ENCODE results near the gene NFIC.

Gene NFIC

DNA sequence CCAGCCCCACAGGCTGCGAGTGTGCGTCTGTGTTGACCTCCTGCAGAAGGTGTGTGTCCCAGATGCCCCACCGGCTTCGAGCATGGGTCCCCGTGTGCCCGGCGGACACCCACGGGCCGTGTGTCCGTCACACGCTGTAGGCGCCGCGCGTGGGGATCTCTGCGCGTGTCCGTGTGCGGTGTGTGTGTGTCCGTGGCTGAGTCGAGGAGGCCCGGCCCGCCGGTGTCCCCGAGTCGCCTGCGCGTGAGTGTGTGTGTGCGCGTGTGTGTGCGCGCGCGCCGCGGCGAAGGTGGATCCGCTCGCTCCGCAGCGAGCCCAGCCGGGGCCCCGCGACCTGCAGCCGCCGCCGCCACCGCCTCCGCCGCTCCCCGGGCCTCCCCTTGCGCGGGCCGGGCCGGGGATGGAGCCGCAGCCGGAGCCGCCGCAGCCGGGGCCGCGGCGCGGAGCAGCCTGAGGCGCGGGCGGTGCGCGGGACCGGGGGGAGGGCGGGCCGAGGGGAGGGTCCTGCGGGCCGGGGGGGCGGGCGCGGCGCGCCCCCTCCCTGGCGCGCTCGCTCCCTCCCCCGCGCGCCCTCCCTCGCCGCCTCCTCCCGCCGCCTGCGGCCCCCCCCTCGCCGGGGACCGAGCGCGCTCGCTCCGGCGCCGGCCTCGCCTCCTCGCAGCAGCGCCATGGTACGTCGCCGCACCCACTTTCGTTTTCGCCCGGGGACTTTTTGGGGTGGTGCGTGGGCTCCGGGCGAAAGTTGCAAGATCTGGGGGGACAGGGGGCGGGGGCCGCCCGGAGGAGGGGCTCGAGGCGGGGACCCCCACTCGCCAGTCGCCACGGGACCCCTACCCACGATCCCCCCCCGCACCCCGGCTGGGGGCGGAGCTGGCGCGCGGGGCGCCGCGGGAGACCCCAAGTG is 7.1 kb upstream of the NFIC start:
- peak; percentile 68 for DNase-seq
- no peak for ATAC-seq

DNA sequence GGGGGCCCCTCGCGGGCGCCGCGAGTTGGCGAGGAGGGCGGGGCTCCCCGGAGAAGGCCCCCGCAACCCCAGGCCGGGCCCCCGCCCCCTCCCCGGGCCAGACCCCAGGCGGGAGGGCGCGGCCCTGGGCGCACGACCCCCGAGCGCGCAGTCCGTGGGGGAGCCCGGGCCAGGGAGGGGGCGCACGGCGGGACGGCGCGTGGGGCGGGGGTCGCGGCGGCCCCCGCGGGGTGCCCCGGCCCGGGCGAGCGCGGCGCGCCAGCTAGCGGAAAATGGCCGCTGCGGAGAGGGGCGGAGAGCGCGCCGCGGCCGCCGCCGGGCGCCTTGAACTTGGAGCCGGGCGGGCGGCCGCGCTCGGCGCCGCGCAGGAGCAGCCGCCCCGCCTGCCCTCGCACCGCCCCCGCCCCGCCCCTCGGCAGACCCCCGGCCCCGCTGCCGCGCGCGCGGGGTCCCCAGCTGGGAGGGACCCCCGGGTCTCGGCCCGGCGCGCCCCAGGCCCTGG is 6.4 kb upstream of the NFIC start:
- DNase-seq (peak; percentile 52), ATAC-seq (peak; percentile 24)

DNA sequence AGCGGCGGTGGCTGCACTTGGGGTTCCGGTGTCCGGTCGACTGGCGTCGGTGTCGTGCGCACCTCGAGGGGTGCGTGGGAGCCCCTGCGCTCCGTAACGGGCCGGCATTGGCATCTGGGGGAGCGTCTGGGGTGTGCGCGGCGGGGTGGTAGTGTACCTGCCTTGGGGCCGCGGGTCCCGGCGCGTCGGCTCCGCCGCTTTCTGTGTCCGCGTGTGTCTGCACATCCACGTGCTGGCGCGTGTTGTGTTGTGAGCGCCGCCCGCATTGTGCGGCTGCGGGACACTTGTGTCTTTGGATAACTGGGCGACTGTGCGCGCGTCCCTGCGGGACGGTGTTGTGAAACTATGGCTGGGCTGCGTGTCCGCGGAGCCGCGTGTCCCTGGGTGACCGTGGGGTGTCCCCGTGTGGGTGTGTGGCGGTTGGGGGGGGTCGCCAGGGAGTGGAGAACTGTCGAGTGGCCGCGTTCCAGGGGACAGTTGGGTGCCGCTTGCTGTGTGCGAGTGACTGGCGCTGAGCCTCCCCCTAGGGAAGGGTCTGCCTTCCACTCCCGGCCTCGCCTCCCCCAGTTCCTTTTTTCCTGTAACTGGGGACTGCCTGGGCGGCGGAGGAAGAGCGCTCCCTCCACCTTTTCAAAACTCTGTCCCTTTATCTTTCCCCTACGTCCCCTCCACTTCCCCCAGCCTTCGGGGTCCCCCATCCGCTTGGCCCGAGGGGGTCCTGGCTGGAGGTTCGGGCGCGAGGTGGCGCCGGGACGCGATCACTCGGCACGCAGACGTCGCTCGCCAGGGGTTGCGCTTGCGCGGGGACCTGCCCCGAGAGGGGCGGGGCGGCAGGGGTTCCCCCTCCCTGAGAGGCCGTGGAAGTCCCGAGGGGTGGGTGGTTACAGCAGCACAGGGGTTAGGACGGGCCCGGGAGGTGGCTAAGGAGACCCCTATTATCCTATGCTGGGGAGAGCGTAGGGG is 5.7 kb upstream of the NFIC start:
- ATAC-seq, result peak; percentile 64
- DNase-seq, result peak; percentile 83

DNA sequence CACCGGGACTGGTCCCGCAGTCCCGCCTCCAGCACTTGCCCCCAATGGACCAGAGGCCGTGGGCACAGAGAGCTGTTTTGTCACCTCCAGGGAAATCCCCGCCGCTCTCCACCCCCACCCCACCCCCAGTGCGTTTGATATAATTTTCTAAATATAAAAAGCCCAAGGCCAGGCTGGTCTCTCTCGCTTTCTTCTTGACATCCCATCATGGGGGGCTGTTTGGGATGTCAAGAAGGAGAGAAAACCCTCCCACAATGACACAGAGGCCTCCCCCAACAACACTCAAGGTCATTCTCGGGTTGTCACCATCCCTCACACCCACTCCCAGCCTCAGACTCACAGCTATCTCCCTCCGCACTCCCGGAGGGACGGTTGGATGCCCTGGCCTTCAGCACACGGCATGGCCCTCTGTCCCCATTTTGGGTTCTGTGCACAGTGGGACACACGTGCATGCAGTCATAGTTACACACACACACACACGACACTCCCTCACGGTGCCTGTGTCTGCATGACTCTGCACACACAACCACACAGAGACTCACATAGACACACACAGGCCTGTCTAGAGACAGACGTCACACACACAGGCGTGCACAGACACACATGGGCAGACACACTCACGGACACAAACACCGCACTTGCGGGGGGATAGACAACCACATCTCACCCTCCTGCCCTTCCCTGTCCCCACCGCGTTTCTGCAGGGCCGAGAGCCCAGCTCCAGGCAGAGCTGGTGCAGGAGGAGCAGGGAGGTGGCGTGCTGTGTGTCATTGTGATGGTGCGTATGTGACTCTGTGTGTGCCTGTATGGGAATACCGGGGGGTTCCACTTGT is 4.8 kb upstream of the NFIC start:
- no peak for ATAC-seq
- peak; percentile 16 for DNase-seq

DNA sequence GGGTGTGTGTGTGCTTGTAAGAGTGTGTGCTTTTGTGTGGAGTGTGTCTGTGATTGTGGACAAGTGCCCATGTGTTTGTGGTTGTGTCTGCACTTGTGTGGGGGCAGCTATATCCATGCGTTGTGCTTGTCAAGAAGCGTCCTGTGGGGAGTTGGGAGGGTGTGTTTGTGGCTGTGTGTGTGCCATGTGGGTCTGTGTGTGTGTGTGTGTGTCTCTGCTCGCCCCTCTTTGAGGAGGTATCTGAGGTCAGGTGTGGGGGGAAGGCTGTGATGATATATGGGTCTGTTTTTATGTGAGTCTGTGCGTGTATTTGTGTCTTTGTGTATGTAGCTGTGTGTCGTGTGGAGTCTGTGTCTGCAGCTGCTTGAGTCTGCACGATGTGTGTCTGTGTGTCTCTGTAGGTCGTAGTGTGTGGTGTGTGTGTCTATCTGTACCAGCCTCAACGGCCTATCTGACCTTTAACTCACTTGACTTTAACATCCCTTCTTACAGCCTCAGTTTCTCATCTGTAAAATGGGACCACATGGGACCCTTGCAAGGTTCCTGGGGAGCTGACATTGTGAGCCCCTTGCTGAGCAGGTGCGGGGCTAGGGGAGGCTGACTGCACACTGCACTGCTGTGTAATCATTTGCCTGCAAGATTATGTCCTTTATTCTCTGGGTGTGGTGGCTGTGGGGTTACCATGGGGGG is 4.0 kb upstream of the NFIC start:
- DNase-seq (no peak), ATAC-seq (no peak)

DNA sequence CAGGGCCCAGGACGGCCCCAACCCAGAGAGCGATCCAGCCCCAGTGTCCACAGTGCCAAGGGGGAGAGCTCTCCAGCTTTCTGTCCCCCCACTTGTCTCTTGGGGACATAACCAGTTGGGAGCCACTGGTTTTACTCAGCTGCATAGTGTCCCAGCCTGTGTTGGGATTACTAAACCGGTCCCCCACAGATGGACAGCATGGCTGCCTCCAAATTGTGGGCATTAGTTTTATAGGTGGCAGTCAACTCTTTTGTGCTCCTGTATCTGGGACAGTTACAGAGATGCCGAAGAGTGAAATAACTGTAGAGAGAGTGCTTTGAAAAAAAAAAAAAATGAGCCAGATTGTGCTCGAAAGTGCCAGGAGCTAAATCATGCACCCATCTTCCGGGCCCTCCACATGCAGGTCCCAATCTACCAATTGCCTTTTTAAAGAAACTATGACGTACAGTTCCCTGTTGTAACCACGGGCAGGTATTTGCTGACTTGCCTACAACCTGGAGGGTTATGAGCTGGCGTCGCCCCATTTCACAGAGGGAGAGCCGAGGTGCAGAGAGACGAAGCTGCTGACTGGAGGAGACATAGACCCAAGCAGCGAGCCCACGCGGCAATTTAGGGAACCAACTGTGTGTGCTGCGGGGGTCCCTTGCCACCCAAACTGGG is 2.4 kb upstream of the NFIC start:
- DNase-seq (no peak), ATAC-seq (no peak)

DNA sequence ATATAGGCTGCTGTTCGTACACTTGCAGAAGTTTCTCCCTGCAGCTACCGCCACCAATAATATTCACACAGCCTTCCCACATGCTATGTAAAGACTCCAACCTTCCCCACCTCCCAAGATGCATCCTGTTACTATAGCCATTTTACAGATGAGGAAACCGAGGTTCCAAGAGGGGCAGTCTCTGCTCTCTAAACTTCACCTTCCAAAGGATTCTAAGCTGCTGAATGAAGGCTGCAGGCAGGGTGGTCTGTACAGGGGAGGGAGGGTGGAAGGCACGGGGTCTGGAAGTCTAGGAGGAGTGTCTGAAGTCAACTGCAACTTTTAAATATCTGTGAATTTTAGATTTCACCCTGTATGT is 1.9 kb upstream of the NFIC start:
- ATAC-seq, result no peak
- no peak for DNase-seq

DNA sequence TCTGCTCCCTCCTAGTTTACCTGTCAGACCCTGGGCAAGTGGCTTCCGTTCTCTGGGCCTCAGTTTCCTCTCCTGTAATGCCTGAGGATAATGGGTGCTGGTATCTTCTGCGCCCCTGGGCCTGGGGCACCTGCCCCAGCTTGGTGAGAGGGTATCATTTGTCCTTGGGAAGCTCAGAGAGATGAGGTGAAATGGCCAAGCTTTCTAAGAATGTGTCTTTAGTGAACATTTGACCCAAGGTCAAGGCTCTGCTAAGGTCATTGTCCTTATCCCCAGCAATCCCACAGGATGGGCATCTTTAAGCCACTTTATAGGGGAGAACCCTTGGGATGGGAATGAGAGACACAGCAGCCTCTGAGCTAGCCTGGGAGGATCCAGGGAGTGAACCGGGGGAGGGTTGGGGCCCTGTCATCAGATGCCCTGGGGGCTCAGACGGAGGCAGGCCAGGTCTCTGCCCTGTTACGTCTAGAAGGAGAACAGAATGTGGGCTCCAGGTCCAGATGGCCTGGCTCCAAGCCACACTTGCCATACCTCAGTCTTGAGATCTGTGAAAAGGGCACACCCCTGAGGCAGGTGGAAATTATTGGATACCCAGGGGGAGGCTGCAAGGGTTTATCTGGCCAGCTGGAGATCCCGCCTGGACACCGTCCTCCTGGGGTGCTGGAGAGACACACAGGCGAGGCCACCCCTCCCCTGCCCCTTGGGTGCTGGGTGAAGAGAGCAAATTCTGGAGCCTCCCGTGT is 1.1 kb upstream of the NFIC start:
- ATAC-seq (no peak), DNase-seq (no peak)

DNA sequence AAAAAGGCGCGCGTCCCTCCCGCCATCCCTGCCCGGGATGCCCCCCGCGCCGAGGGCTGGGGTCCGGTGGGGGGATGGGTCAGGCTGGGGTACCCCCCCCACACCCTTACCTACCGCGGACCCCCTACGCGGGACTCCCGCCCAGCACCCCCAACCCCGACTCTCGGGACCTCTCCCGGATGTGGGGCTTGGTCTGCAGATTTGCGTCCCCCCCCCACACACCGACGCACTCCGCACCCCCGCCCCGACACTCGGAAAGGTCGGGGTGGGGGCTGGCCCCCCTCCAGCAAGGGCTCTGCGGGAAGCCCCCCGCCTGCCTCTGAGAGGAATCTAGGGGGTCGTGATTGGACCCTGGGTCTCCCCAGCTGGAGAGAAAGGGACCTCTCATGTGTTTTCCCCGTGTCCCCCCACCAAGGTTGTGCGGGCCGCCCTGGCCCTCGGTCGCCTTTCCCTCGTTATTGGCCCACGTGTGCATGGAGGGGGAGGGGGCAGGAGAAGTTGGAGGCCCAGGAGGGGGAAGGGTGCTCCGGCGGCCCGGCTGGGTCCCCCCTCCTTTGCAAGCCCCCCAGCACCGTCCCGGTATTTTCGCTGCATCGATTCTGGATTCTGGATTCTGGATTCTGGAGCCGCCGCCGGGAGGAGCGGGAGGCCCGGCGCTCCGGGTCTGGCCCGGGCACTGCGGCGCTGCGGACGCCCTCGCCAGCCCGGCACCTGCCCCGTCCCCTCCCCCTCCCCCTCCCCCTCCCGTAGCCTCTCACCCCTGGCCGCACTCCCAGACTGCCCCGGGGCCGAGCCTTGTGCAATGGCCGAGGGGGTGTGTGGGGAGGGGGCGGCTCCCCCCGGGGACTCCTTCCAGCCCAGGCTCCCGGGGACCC is 607 bp downstream of the NFIC start:
- DNase-seq, result peak; percentile 48
- no peak for ATAC-seq

DNA sequence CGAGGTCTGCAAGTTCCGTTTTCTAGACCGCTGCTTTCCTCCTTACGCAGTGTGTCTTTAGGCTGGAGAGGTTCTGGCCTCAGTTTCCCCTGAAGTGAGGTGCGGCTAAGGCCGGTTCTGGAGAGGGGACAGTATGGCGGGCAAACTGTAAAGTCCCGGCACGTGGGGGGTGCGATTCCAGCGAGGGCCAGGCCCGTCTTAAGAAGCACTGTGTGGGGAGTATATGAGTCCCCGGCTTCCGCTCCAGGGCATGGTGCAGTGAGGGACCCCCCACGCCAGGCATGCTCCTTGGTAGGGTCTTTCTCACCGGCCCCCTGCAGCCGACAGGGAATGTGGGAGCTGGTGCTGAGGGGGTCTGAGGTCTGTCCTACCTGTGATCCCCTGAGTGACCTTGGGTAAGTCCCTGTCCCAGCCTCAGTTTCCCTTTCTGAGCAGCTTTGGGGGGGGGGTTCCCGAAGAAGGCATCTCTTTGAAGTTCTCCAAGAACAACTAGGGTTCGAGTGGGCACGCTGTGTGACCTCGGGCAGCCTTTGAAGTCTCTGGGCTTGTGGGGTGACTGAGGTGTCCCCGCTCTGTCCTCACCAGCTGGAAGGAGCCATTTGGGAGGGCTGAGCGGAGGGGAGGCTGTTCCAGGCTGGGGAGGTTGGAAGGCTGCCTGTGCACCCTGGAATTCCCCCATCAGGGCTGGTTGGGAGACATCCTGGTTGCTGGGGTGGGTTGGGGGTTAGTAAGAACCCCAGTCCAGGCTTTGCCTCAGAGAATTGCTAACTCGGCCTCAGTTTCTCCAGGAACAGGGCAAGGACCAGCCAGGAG is 1.5 kb downstream of the NFIC start:
- DNase-seq (no peak), ATAC-seq (no peak)

DNA sequence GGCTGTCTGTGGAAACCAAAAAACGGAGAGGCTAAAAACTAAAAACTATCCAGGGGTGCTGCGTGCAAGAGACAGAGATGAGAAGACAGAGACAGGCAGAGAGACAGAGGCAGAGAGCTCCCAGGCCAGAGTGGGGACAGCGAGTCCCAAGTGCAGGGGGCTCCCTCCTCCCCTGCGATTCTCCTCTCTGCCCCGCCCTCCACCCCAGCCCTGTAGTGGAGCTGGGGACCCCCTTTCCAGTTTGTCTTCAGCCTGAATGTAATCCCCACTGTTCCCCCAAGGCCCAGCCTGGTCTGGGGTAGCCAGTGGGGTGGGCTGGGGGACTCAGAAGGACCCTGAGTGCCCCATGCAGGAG is 2.0 kb downstream of the NFIC start:
- ATAC-seq (no peak), DNase-seq (no peak)

DNA sequence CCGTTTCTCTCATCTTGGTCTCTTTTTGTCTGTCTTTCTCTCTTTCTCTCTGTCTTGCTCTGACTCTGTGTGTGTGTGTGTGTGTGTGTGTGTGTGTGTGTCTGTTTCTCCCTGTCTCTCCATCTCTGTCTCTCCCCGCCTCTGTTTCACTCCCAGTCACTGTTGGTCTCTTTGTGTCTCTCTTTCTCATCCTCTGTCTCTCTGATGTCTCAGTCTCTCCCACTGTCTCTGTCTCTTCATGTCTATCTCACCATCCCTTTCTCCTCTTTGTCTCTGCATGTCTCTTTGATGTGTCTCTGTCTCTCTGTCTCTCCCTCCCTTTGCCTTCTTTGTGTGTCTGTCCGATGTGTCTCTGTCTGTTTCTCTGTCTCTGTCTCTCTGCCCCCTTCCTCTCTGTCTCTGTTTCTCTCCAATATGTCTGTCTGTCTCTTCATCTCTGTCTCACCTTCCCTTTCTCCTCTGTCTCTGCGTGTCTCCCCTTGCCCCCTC is 2.5 kb downstream of the NFIC start:
- ATAC-seq, result no peak

DNA sequence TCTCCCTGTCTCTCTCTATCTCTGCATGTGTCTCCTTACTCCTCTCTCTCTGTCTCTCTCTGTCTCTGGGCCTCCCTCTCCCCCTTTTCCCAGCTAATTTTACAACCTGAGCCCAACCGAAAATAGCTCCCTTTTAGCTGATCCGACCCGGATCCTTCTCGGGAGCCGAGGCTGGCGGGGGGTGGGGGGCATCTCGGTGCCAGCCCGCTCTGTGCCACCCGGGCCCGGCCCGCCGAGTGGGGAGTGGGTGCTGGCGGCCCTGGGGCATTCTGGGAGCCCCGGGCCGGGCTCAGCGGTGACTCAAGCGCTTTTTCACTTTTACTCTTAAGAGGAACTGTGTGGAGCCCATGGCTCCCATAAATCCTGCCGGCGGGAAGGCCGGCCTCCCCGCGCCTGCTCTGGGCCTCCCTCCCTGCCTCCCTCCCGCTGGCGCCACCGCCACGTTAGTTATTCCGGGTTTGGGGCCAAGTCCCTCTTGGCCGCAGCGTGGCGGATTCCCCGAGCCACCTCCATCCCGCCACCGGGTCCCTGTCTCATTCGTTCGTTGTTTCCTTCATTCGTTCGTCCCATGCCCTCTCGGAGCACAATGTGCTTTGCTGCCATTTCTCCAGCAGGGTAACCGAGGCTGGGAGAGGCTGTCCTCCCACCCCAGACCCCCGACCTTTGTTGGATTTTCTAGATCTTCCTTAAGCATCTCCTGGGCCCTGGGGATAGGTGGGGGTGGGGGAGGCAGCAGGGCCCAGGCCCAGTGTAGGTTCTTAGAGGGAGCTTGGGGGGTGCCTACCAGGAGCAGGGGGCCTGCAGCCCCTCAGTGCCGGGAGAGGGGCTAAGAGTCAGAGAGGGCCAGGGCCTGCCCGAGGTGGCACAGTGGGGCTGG is 3.2 kb downstream of the NFIC start:
- DNase-seq (peak; percentile 36), ATAC-seq (peak; percentile 41)

More for the DNA sequence above, 2.5 kb downstream of the NFIC start:
- no peak for DNase-seq

DNA sequence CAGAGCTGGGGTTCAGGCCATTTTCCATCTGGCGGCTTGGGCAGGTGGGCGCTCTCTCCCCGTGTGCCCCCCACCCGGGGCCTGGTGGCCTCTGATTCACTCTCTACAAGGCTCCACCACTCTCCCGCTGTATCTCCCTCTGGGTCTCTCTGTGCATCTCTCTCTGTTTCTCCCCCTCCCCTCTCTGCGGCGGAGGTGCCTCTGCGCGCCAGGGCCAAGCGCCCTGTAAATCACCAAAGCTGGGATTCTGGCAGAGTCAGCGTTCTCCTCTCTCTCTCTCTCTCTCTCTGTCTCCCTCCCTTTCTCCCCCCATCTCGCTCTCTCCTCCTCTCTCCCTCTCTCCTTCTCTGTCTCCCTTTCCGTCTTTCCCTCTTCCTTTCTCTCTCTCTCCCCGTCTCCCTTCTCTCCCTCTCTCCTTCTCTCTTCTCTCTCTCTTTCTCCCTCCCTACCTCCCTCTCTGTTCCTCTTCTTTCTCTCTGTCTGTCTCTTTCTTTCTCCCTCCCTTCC is 3.9 kb downstream of the NFIC start:
- no peak for ATAC-seq
- no peak for DNase-seq

DNA sequence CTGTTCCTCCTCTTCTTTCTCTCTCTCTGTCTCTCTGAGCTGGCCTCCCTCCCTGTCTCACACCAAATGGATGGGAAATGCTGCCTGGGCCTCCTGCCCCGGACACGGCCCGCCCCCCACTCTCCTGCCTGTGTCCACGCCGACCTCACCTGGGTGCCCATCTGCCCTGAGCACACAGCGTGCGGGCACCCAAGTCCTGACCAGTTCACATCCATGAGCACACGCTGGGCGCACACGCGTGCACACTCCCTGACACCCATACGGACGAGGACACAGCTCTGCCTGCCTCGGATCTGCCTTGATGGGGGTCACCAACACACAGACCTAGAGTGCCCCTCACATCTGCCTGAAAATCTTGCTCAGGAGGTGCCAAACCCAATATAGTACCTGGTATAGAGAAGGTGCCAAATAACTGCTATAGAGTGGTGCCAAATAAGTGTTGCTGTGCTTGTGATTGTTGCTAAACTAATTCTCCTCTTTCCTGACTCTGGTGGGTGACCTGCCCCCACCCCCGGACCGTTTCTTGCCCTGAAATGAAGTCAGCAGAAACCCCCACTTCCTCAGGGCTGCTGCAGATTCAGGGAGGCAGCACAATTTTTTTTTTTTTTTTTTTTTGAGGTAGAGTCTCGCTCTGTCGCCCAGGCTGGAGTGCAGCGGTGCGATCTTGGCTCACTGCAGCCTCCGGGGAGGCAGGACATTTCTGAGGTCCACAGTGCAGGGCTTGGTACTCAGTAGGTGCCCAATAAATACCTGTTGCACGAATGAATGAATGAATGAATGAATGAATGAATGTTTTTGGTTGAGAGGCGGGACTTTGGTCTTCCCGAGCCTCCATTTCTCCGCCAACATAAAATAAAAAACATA is 4.6 kb downstream of the NFIC start:
- ATAC-seq (no peak), DNase-seq (no peak)

DNA sequence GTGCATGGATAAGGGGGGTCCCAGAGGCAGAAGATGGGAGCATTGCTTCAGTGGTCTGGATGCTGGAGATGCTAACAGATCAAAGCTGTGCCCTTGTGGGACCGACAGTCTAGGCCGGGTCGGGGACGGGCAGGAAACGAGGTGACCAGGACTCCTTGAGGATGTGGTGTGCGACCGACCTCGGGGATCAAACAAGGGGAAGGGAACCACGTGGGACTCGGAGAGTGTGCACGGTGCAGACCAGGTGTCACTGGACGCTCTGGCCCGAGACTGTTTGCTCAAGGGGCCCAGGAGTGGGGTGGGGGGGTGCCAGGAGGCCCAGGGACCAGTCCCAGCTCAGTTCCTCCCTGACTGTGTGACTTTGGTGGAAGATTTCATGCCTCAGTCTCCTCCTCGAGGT is 6.0 kb downstream of the NFIC start:
- DNase-seq (no peak), ATAC-seq (no peak)
